ENCODE data around the gene LRIG2. TPM values are rescaled to one million over a fixed set of nuclear protein-coding genes. Genes with fewer than 3 reads are reported as not detected.
A peak's percentile ranks its signal among the peaks of the same experiment; 100 is the strongest.

Gene LRIG2
- total RNA-seq, 1 experiment from 2014 or later, result 11.8 TPM

DNA sequence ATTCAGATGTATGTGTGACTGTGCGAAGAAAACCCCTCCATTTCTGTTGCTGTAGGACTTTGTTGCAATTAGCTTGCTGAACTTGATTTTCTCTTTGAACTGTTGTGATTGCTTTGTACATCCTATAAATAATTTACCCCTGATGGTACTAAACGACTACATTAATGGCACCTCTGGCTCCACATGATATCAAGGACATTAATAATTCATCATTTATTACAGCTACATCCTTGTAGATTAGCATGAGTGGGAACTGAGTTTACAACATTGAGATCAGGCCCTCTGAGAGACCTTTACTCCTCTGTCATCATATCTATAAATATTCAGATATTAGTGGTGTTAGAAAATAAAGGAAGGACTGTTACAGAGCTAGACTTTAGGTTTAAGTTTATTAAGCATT is 13.5 kb downstream of the LRIG2 start:
- Mint-ChIP-seq H3K9me3 (ENCODE audit: unreplicated experiment) (no peaks in the 10 kb centered on the region), H3K4me1 (ENCODE audit: insufficient read depth, unreplicated experiment) (peaks cover 2% of the 10 kb centered on the region), H3K27me3 (ENCODE audit: insufficient read depth, unreplicated experiment) (no peaks in the 10 kb centered on the region), H3K36me3 (ENCODE audit: insufficient read depth, unreplicated experiment) (peaks cover 25% of the 10 kb centered on the region), H3K27ac (ENCODE audit: low read depth, unreplicated experiment) (no peak overlapping the region), H3K4me3 (ENCODE audit: unreplicated experiment) (no peak overlapping the region)
- TF ChIP-seq, protein P1, sequence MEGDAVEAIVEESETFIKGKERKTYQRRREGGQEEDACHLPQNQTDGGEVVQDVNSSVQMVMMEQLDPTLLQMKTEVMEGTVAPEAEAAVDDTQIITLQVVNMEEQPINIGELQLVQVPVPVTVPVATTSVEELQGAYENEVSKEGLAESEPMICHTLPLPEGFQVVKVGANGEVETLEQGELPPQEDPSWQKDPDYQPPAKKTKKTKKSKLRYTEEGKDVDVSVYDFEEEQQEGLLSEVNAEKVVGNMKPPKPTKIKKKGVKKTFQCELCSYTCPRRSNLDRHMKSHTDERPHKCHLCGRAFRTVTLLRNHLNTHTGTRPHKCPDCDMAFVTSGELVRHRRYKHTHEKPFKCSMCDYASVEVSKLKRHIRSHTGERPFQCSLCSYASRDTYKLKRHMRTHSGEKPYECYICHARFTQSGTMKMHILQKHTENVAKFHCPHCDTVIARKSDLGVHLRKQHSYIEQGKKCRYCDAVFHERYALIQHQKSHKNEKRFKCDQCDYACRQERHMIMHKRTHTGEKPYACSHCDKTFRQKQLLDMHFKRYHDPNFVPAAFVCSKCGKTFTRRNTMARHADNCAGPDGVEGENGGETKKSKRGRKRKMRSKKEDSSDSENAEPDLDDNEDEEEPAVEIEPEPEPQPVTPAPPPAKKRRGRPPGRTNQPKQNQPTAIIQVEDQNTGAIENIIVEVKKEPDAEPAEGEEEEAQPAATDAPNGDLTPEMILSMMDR (IDR thresholded peaks at IDR 0.05; ENCODE audit: unreplicated experiment), result no peak
- intact Hi-C loops (cut with micrococcal nuclease), result no loop called here
- no peak for DNase-seq (ENCODE audit: unreplicated experiment)
- ChIA-PET POLR2A (interaction anchor here (1.1 to 1.4 kb wide), 2 partner anchors 14 to 16 kb away, joined by 4 to 5 read pairs; partner anchors contain the start of gene LRIG2), CTCF (interaction anchor here (0.6 to 1.8 kb wide), 5 partner anchors 11 to 1255 kb away, joined by 3 to 14 read pairs (median 3); partner anchors contain the start of gene LRIG2)
- BruUV-seq (replicated peaks), result no TSS peak

DNA sequence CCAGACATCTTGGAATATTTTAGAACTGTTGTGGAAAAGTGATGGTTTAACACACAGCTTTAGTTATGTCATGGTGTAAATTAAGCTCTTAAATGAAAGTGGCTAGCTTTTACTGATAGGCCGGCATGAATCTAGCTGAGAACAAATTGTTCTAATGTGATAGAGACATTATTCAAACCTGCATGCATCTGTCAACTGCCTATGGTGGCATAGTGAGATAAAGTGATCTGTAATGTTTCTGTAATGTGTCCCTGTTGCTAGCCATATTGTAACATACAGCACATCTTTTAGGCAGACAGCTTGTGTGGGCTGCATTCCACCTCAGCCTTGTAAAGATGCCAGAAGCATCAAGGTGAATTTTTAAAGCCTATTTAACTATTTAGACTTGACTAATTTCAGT is 16.0 kb downstream of the LRIG2 start:
- no TSS peak for BruUV-seq (replicated peaks)

DNA sequence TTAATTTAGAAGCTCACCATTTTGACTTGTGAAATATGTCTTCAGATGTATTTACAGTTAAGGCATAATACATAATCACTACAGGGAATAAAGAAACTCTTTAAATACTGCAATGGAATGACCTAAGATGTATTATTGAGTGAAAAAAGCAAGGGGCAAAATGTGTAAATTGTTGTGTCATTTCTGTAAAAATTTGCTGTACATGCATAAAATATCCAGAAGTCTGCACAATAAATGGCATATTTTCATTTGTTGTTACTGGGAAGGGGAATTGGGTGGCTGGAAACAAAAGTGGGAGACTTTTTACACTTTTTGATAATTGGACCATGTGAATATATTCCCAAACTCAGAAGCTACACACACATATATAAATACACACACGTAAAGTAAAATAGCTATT is 17.1 kb downstream of the LRIG2 start:
- H3K4me1 Mint-ChIP-seq (ENCODE audit: insufficient read depth, unreplicated experiment), result peaks cover 8% of the 10 kb centered on the region
- TF ChIP-seq, protein P1 (IDR thresholded peaks at IDR 0.05; ENCODE audit: unreplicated experiment), result no peak
- CTCF ChIA-PET, result interaction anchor here (0.6 to 2.9 kb wide), 4 partner anchors 17 to 1173 kb away, joined by 3 to 23 read pairs (median 4); partner anchors contain the start of gene LRIG2
- no peak for DNase-seq (ENCODE audit: unreplicated experiment)
- intact Hi-C loops (cut with micrococcal nuclease), result no loop called here
- H3K9me3 Mint-ChIP-seq (ENCODE audit: unreplicated experiment), result no peaks in the 10 kb centered on the region
- no peak overlapping the region for H3K27ac Mint-ChIP-seq (ENCODE audit: low read depth, unreplicated experiment)
- POLR2A ChIA-PET, result interaction anchor here (0.6 to 2.0 kb wide), 4 partner anchors 10 to 328 kb away, joined by 3 to 8 read pairs (median 3); partner anchors contain the start of gene LRIG2
- H3K4me3 Mint-ChIP-seq (ENCODE audit: unreplicated experiment), result no peak overlapping the region
- H3K36me3 Mint-ChIP-seq (ENCODE audit: insufficient read depth, unreplicated experiment), result peaks cover 34% of the 10 kb centered on the region
- no TSS peak for BruUV-seq (replicated peaks)
- H3K27me3 Mint-ChIP-seq (ENCODE audit: insufficient read depth, unreplicated experiment), result no peaks in the 10 kb centered on the region

More for the DNA sequence above, 16.0 kb downstream of the LRIG2 start:
- POLR2A ChIA-PET, result interaction anchor here (2.0 kb wide), 1 partner anchor 16 kb away, joined by 8 read pairs; the partner anchor contains the start of gene LRIG2
- Mint-ChIP-seq H3K9me3 (ENCODE audit: unreplicated experiment) (no peaks in the 10 kb centered on the region), H3K4me1 (ENCODE audit: insufficient read depth, unreplicated experiment) (peaks cover 8% of the 10 kb centered on the region), H3K4me3 (ENCODE audit: unreplicated experiment) (no peak overlapping the region), H3K27me3 (ENCODE audit: insufficient read depth, unreplicated experiment) (no peaks in the 10 kb centered on the region), H3K27ac (ENCODE audit: low read depth, unreplicated experiment) (no peak overlapping the region), H3K36me3 (ENCODE audit: insufficient read depth, unreplicated experiment) (peaks cover 24% of the 10 kb centered on the region)
- CTCF ChIA-PET, result interaction anchor here (0.6 to 2.9 kb wide), 2 partner anchors 16 to 59 kb away, joined by 5 to 23 read pairs; partner anchors contain the start of gene LRIG2
- DNase-seq (ENCODE audit: unreplicated experiment), result no peak
- TF ChIP-seq, protein P1 (IDR thresholded peaks at IDR 0.05; ENCODE audit: unreplicated experiment), result no peak
- intact Hi-C loops (cut with micrococcal nuclease), result no loop called here

DNA sequence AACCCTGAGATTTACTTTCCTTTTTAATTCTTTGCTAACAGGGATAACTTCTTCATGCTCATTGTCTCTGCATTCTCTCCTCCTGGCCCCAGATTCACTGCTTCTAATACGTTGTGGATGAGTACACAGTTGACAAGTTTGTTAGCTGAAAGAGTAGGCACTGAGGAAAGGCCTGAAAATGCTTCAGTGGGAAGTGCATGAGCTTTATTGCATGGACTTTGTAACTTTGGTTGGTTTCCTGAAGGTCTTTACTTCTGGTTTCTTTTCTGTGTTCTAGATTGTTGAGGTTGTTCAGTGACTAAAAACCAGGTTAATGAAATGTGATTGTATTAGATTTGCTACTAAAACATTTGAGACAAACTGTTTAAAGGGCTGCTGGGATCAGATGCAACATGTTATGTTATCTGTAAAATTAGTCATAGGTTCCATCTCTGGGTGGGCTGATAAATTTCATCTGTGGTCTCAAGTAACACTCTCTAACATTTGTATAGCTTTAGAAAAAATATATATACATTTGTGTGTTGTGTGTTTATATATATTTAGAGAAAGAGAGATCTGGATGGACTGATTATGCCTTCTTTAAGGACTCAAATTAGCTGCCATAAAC is 19.1 kb downstream of the LRIG2 start:
- Mint-ChIP-seq H3K9me3 (ENCODE audit: unreplicated experiment) (no peaks in the 10 kb centered on the region), H3K27ac (ENCODE audit: low read depth, unreplicated experiment) (peak overlapping the region; percentile 31), H3K36me3 (ENCODE audit: insufficient read depth, unreplicated experiment) (peaks cover 46% of the 10 kb centered on the region), H3K4me3 (ENCODE audit: unreplicated experiment) (no peak overlapping the region), H3K27me3 (ENCODE audit: insufficient read depth, unreplicated experiment) (no peaks in the 10 kb centered on the region), H3K4me1 (ENCODE audit: insufficient read depth, unreplicated experiment) (peaks cover 8% of the 10 kb centered on the region)
- no TSS peak for BruUV-seq (replicated peaks)
- ChIA-PET CTCF (no interaction called here), POLR2A (no interaction called here)
- intact Hi-C loops (cut with micrococcal nuclease), result no loop called here
- DNase-seq (ENCODE audit: unreplicated experiment), result no peak
- TF ChIP-seq, protein P1 (IDR thresholded peaks at IDR 0.05; ENCODE audit: unreplicated experiment), result no peak

All from MCF 10A (cell line).